Endothelial cell of umbilical vein (primary cell): Measurements from ENCODE around the gene TRDMT1.

Experiments
- EZH2 ChIP-seq: IDR thresholded peaks from 2 replicates; pipeline ENCODE4 v1.6.1; 2012; ENCODE audit warnings: borderline replicate concordance, low read depth, mild to moderate bottlenecking, moderate library complexity, low read length, inconsistent platforms; ENCODE audit not compliant: severe bottlenecking
- POLR2A ChIP-seq: IDR thresholded peaks from 2 replicates; pipeline ENCODE4 v1.6.1; 2012; ENCODE audit warnings: low read depth, mild to moderate bottlenecking, control low read depth, low read length
- POLR2AphosphoS5 ChIP-seq: IDR thresholded peaks from 2 replicates; pipeline ENCODE4 v1.6.1; 2012; ENCODE audit warnings: low read depth, mild to moderate bottlenecking, control low read depth, low read length, moderate library complexity; ENCODE audit not compliant: insufficient read depth
- TF ChIP-seq, protein P1 (sequence below), 2 donors: IDR thresholded peaks; 1 replicate in 1 of 2; 2 replicates in 1 of 2; pipeline ENCODE4 v1.5.1; 2011; ENCODE audit warnings: low read length in 2 of 2, mild to moderate bottlenecking in 2 of 2, moderate library complexity in 2 of 2, control low read depth in 1 of 2, inconsistent platforms in 1 of 2, low read depth in 1 of 2; ENCODE audit not compliant: insufficient read depth in 1 of 2; ENCODE audit errors: extremely low read depth in 1 of 2
- TF ChIP-seq, protein P2 (sequence below): IDR thresholded peaks from 2 replicates; pipeline ENCODE4 v1.6.1; 2011; ENCODE audit not compliant: insufficient read depth, insufficient read length

- TF ChIP-seq, protein P1, sequence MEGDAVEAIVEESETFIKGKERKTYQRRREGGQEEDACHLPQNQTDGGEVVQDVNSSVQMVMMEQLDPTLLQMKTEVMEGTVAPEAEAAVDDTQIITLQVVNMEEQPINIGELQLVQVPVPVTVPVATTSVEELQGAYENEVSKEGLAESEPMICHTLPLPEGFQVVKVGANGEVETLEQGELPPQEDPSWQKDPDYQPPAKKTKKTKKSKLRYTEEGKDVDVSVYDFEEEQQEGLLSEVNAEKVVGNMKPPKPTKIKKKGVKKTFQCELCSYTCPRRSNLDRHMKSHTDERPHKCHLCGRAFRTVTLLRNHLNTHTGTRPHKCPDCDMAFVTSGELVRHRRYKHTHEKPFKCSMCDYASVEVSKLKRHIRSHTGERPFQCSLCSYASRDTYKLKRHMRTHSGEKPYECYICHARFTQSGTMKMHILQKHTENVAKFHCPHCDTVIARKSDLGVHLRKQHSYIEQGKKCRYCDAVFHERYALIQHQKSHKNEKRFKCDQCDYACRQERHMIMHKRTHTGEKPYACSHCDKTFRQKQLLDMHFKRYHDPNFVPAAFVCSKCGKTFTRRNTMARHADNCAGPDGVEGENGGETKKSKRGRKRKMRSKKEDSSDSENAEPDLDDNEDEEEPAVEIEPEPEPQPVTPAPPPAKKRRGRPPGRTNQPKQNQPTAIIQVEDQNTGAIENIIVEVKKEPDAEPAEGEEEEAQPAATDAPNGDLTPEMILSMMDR (IDR thresholded peaks at IDR 0.05; ENCODE audit: extremely low read depth in 1 of 2, insufficient read depth in 1 of 2, low read depth in 1 of 2, low read length in 2 of 2): no peak
- no peak for TF ChIP-seq EZH2
- peak; percentile 60 for TF ChIP-seq POLR2A
- TF ChIP-seq, protein P2, sequence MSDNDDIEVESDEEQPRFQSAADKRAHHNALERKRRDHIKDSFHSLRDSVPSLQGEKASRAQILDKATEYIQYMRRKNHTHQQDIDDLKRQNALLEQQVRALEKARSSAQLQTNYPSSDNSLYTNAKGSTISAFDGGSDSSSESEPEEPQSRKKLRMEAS: no peak
- no peak for TF ChIP-seq POLR2AphosphoS5
These were observed 2.1 kb downstream of the TRDMT1 start for GRCh38 chr10:17199351-17199804.
